ENCODE results near the gene DRD1. TPM values are rescaled to one million over a fixed set of nuclear protein-coding genes. Genes with fewer than 3 reads are reported as not detected.

Gene DRD1
- total and polyA plus RNA-seq, 4 donors = 1.6 to 4.3 (median 2.3) TPM

GRCh38 chr5:175469916-175470315, 25.9 kb upstream of the DRD1 start:
- Histone ChIP-seq H3K27me3 (ENCODE audit: control insufficient read depth, insufficient read depth, low read length) (no peaks in the 10 kb centered on the region), H3K9me3 (ENCODE audit: control insufficient read depth, insufficient read depth, low read length) (no peaks in the 10 kb centered on the region), H3K27ac (ENCODE audit: low read depth, low read length) (no peak overlapping the region), H3K4me3 (ENCODE audit: low read depth, low read length) (no peak overlapping the region), H3K36me3 (ENCODE audit: control insufficient read depth, insufficient read depth, low read length) (no peaks in the 10 kb centered on the region), H3K4me1 (ENCODE audit: control insufficient read depth, insufficient read depth, low read length) (peaks cover 8% of the 10 kb centered on the region)
- DNase-seq (ENCODE audit: low read depth in 4 of 6, low spot score in 6 of 6) = no peak
- 64% methylated on average over 3 of the region's 3 CpGs for WGBS (ENCODE audit: insufficient coverage)

DNA sequence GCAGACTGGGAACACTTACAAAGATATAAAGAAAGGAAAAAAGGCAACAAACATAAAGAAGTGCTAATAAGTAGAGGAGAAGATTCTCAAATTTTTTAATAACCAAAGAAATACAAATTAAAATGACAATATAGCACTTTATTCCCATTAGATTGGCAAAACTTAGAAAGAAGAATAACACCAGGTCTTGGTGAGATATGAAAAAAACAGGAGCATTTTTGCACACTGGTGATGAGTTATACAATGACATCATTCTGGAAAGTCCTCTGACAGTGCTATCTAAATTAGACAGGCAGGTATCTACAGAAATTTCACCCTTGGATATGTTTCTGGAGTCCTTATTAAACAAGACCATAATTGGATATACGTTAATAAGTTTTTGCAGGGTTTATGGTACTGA, 24.9 kb upstream of the DRD1 start:
- H3K27ac ChIP-seq (ENCODE audit: low read depth, low read length) = no peak overlapping the region
- no peaks in the 10 kb centered on the region for H3K9me3 ChIP-seq (ENCODE audit: control insufficient read depth, insufficient read depth, low read length)
- no peak overlapping the region for H3K4me3 ChIP-seq (ENCODE audit: low read depth, low read length)
- peaks cover 8% of the 10 kb centered on the region for H3K4me1 ChIP-seq (ENCODE audit: control insufficient read depth, insufficient read depth, low read length)
- no CpG with 5 or more reads among the region's 1 CpG for WGBS (ENCODE audit: insufficient coverage)
- no peak for DNase-seq (ENCODE audit: low read depth in 4 of 6, low spot score in 6 of 6)
- H3K36me3 ChIP-seq (ENCODE audit: control insufficient read depth, insufficient read depth, low read length) = no peaks in the 10 kb centered on the region
- H3K27me3 ChIP-seq (ENCODE audit: control insufficient read depth, insufficient read depth, low read length) = no peaks in the 10 kb centered on the region

- no peak for DNase-seq (ENCODE audit: low read depth in 4 of 6, low spot score in 6 of 6)
- no peak overlapping the region for H3K27ac ChIP-seq (ENCODE audit: low read depth, low read length)
- H3K9me3 ChIP-seq (ENCODE audit: control insufficient read depth, insufficient read depth, low read length) = no peaks in the 10 kb centered on the region
- H3K4me3 ChIP-seq (ENCODE audit: low read depth, low read length) = no peak overlapping the region
- 64% methylated on average over 6 of the region's 11 CpGs for WGBS (ENCODE audit: insufficient coverage)
- no peaks in the 10 kb centered on the region for H3K36me3 ChIP-seq (ENCODE audit: control insufficient read depth, insufficient read depth, low read length)
- H3K4me1 ChIP-seq (ENCODE audit: control insufficient read depth, insufficient read depth, low read length) = peaks cover 8% of the 10 kb centered on the region
- H3K27me3 ChIP-seq (ENCODE audit: control insufficient read depth, insufficient read depth, low read length) = no peaks in the 10 kb centered on the region
These were observed 24.2 kb upstream of the DRD1 start for GRCh38 chr5:175467983-175468690.

DNA sequence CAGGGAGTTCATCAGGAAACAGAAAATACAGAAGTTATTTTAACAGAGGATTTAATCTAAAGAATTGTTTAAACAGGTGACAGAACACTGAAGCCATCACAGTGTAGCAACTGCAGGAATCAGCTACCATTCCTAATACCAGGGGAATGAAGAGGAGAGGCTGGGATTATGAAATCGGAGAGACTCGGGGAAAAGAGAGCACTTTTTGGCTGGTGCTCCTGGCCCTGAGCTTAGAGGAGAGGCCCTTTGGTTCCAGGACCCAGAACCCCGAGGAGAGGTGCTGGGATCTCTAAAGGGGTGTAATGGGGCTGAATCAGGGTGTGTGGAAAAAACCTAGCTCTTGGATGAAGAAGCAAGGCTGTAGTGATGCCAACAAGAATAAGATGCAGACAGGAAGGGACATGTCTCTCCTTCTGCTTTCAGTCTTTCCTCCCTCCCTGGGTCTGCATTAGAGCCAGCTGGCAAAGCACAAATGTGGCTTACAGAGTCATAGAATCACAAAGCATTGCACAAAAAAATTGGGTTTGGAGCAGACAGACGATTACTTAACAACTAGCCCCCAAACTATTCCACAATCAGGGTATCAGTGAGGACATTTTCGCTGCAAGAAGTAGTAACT, 22.8 kb upstream of the DRD1 start:
- H3K4me1 ChIP-seq (ENCODE audit: control insufficient read depth, insufficient read depth, low read length) = peaks cover 8% of the 10 kb centered on the region
- no peaks in the 10 kb centered on the region for H3K9me3 ChIP-seq (ENCODE audit: control insufficient read depth, insufficient read depth, low read length)
- H3K36me3 ChIP-seq (ENCODE audit: control insufficient read depth, insufficient read depth, low read length) = no peaks in the 10 kb centered on the region
- no peak overlapping the region for H3K4me3 ChIP-seq (ENCODE audit: low read depth, low read length)
- 50% methylated on average over 3 of the region's 5 CpGs for WGBS (ENCODE audit: insufficient coverage)
- no peaks in the 10 kb centered on the region for H3K27me3 ChIP-seq (ENCODE audit: control insufficient read depth, insufficient read depth, low read length)
- H3K27ac ChIP-seq (ENCODE audit: low read depth, low read length) = no peak overlapping the region
- peak in 2 of 6 donors; percentile 61 to 85 for DNase-seq (ENCODE audit: low read depth in 4 of 6, low spot score in 6 of 6)

GRCh38 chr5:175465282-175465681, 21.3 kb upstream of the DRD1 start:
- WGBS (ENCODE audit: insufficient coverage) = 43% methylated on average over 1 of the region's 3 CpGs
- DNase-seq (ENCODE audit: low read depth in 4 of 6, low spot score in 6 of 6) = no peak
- no peaks in the 10 kb centered on the region for H3K36me3 ChIP-seq (ENCODE audit: control insufficient read depth, insufficient read depth, low read length)
- no peaks in the 10 kb centered on the region for H3K9me3 ChIP-seq (ENCODE audit: control insufficient read depth, insufficient read depth, low read length)
- peaks cover 6% of the 10 kb centered on the region for H3K4me1 ChIP-seq (ENCODE audit: control insufficient read depth, insufficient read depth, low read length)
- no peak overlapping the region for H3K4me3 ChIP-seq (ENCODE audit: low read depth, low read length)
- H3K27me3 ChIP-seq (ENCODE audit: control insufficient read depth, insufficient read depth, low read length) = no peaks in the 10 kb centered on the region
- H3K27ac ChIP-seq (ENCODE audit: low read depth, low read length) = no peak overlapping the region

GRCh38 chr5:175464942-175465233, 20.9 kb upstream of the DRD1 start:
- DNase-seq (ENCODE audit: low read depth in 4 of 6, low spot score in 6 of 6) = no peak
- WGBS (ENCODE audit: insufficient coverage) = no CpG with 5 or more reads among the region's 3 CpGs
- no peak overlapping the region for H3K27ac ChIP-seq (ENCODE audit: low read depth, low read length)
- no peaks in the 10 kb centered on the region for H3K9me3 ChIP-seq (ENCODE audit: control insufficient read depth, insufficient read depth, low read length)
- H3K4me3 ChIP-seq (ENCODE audit: low read depth, low read length) = no peak overlapping the region
- H3K4me1 ChIP-seq (ENCODE audit: control insufficient read depth, insufficient read depth, low read length) = peaks cover 4% of the 10 kb centered on the region
- no peaks in the 10 kb centered on the region for H3K27me3 ChIP-seq (ENCODE audit: control insufficient read depth, insufficient read depth, low read length)
- no peaks in the 10 kb centered on the region for H3K36me3 ChIP-seq (ENCODE audit: control insufficient read depth, insufficient read depth, low read length)

- Histone ChIP-seq H3K4me3 (ENCODE audit: low read depth, low read length) (no peak overlapping the region), H3K36me3 (ENCODE audit: control insufficient read depth, insufficient read depth, low read length) (no peaks in the 10 kb centered on the region), H3K27me3 (ENCODE audit: control insufficient read depth, insufficient read depth, low read length) (no peaks in the 10 kb centered on the region), H3K4me1 (ENCODE audit: control insufficient read depth, insufficient read depth, low read length) (peaks cover 4% of the 10 kb centered on the region), H3K27ac (ENCODE audit: low read depth, low read length) (no peak overlapping the region), H3K9me3 (ENCODE audit: control insufficient read depth, insufficient read depth, low read length) (no peaks in the 10 kb centered on the region)
- DNase-seq (ENCODE audit: low read depth in 4 of 6, low spot score in 6 of 6) = peak in 4 of 6 donors; percentile 54 to 95 (median 78)
- WGBS (ENCODE audit: insufficient coverage) = 24% methylated on average over 8 of the region's 11 CpGs
These were observed 20.3 kb upstream of the DRD1 start for GRCh38 chr5:175464074-175464941.

DNA sequence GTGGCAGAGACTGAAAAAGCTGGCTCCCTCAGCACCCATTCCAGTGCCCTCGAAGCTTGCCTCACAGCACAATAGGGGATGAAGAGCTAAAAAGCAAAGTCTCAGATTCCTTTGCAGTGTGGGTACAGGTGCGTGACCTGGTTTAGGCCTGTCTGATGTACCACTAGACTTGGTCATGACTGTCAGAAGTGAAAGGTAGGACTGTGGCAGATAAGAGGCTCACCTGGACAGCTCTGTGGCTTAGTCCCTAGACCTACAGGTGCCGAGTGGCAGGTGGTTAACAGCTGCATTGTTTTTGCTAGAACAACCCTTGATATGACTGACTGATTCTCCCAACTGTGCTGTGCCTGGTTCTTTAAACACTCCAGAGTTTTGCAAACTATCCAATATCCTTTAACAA, 19.7 kb upstream of the DRD1 start:
- H3K27me3 ChIP-seq (ENCODE audit: control insufficient read depth, insufficient read depth, low read length) = no peaks in the 10 kb centered on the region
- no peak for DNase-seq (ENCODE audit: low read depth in 4 of 6, low spot score in 6 of 6)
- H3K4me1 ChIP-seq (ENCODE audit: control insufficient read depth, insufficient read depth, low read length) = peaks cover 4% of the 10 kb centered on the region
- no peaks in the 10 kb centered on the region for H3K36me3 ChIP-seq (ENCODE audit: control insufficient read depth, insufficient read depth, low read length)
- no peaks in the 10 kb centered on the region for H3K9me3 ChIP-seq (ENCODE audit: control insufficient read depth, insufficient read depth, low read length)
- no peak overlapping the region for H3K27ac ChIP-seq (ENCODE audit: low read depth, low read length)
- 71% methylated on average over 2 of the region's 3 CpGs for WGBS (ENCODE audit: insufficient coverage)
- no peak overlapping the region for H3K4me3 ChIP-seq (ENCODE audit: low read depth, low read length)

DNA sequence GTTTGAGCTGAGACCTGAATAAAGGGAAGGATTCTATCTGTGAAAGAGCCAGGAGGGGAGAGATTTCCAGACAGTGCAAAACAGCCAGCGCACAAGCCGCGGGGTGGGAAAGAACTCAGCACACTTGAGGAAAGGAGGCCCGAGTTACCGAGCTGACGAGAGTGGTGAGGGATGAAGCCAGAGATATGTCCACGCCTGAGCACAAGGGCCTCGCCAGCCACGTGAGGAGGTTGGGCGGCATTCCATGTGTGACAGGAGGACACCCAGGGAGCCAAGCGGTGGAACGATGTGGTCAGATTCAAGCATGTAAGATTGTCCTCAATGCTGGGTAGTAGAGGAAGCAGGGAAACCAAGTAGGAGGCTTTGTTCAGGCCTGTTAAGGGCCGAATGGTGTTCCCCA, 17.4 kb upstream of the DRD1 start:
- Histone ChIP-seq H3K9me3 (ENCODE audit: control insufficient read depth, insufficient read depth, low read length) (no peaks in the 10 kb centered on the region), H3K27me3 (ENCODE audit: control insufficient read depth, insufficient read depth, low read length) (no peaks in the 10 kb centered on the region), H3K27ac (ENCODE audit: low read depth, low read length) (no peak overlapping the region), H3K4me1 (ENCODE audit: control insufficient read depth, insufficient read depth, low read length) (peaks cover 4% of the 10 kb centered on the region), H3K36me3 (ENCODE audit: control insufficient read depth, insufficient read depth, low read length) (no peaks in the 10 kb centered on the region), H3K4me3 (ENCODE audit: low read depth, low read length) (no peak overlapping the region)
- no peak for DNase-seq (ENCODE audit: low read depth in 4 of 6, low spot score in 6 of 6)
- WGBS (ENCODE audit: insufficient coverage) = 88% methylated on average over 11 of the region's 13 CpGs
